ENCODE results near the gene RUNX1.

GRCh38 chr21:35095859-35096291, 46.8 kb upstream of the RUNX1 start:
- TF ChIP-seq CTCF (IDR thresholded peaks at IDR 0.05), result no peak
- no peak for TF ChIP-seq EP300 (IDR thresholded peaks at IDR 0.05)
